ENCODE measurements around the gene POLDIP2. TPM values are rescaled to one million over a fixed set of nuclear protein-coding genes. Genes with fewer than 3 reads are reported as not detected.

POLDIP2 gene
- total RNA-seq, 2 experiments from 2014 or later: 88.8 to 89.2 TPM

GRCh38 chr17:28368915-28369683, 11.8 kb upstream of the POLDIP2 start:
- Histone ChIP-seq H3K9me2 (ENCODE audit: insufficient read depth, low read length) (no peaks in the 10 kb centered on the region), H3K36me3 (ENCODE audit: insufficient read depth, low read length) (no peaks in the 10 kb centered on the region), H3K79me2 (ENCODE audit: insufficient read depth, low read depth, low read length) (no peaks in the 10 kb centered on the region), H2AFZ (ENCODE audit: low read length) (no peak overlapping the region), H3K4me2 (ENCODE audit: low read length) (no peak overlapping the region), H3K4me3 (ENCODE audit: low read depth, low read length, poor library complexity, severe bottlenecking) (no peak overlapping the region), H3K9me3 (ENCODE audit: low read length) (no peaks in the 10 kb centered on the region), H3K4me1 (ENCODE audit: insufficient read depth, low read length, poor library complexity, severe bottlenecking) (peaks cover 20% of the 10 kb centered on the region), H3K27ac (ENCODE audit: low read depth, low read length, poor library complexity, severe bottlenecking) (no peak overlapping the region), H4K20me1 (ENCODE audit: insufficient read depth, low read length) (no peaks in the 10 kb centered on the region)
- intact Hi-C loops (cut with micrococcal nuclease; ENCODE audit: unreplicated experiment): no loop called here
- TF ChIP-seq CTCF (conservative IDR thresholded peaks at IDR 0.05; ENCODE audit: low read length): no peak
- no peak for TF ChIP-seq EZH2phosphoT487 (IDR thresholded peaks at IDR 0.05; ENCODE audit: borderline replicate concordance, low read depth, low read length)
- POLR2A ChIA-PET: interaction anchor here (2.7 kb wide), 1 partner anchor 12 kb away, joined by 11 read pairs; the partner anchor contains the start of gene POLDIP2
- DNase-seq (ENCODE audit: low spot score): no peak
- CTCF ChIA-PET (ENCODE audit: unreplicated experiment): no interaction called here
- no TSS peak for BruUV-seq (replicated peaks)

- H3K9me2 ChIP-seq (ENCODE audit: insufficient read depth, low read length): no peaks in the 10 kb centered on the region
- peaks cover 4% of the 10 kb centered on the region; the same call in 1 of the 2 replicates for H3K36me3 ChIP-seq (ENCODE audit: insufficient read depth, low read length)
- no peaks in the 10 kb centered on the region for H4K20me1 ChIP-seq (ENCODE audit: insufficient read depth, low read length)
- TF ChIP-seq EZH2phosphoT487 (IDR thresholded peaks at IDR 0.05; ENCODE audit: borderline replicate concordance, low read depth, low read length): no peak
- no peak for TF ChIP-seq CTCF (conservative IDR thresholded peaks at IDR 0.05; ENCODE audit: low read length)
- H3K79me2 ChIP-seq (ENCODE audit: insufficient read depth, low read depth, low read length): no peaks in the 10 kb centered on the region
- H3K4me2 ChIP-seq (ENCODE audit: low read length): no peak overlapping the region
- H3K4me3 ChIP-seq (ENCODE audit: low read depth, low read length, poor library complexity, severe bottlenecking): no peak overlapping the region
- H3K27ac ChIP-seq (ENCODE audit: low read depth, low read length, poor library complexity, severe bottlenecking): no peak overlapping the region
- intact Hi-C loops (cut with micrococcal nuclease; ENCODE audit: unreplicated experiment): no loop called here
- ChIA-PET CTCF (ENCODE audit: unreplicated experiment) (no interaction called here), POLR2A (no interaction called here)
- H3K9me3 ChIP-seq (ENCODE audit: low read length): no peaks in the 10 kb centered on the region
- no peak overlapping the region for H2AFZ ChIP-seq (ENCODE audit: low read length)
- DNase-seq (ENCODE audit: low spot score): no peak
- BruUV-seq (replicated peaks): no TSS peak
- peaks cover 18% of the 10 kb centered on the region for H3K4me1 ChIP-seq (ENCODE audit: insufficient read depth, low read length, poor library complexity, severe bottlenecking)
These were observed 11.0 kb upstream of the POLDIP2 start for GRCh38 chr17:28368306-28368831.

All from OCI-LY7 (cell line).